Measurements from ENCODE around the gene KIF2A.

DNA sequence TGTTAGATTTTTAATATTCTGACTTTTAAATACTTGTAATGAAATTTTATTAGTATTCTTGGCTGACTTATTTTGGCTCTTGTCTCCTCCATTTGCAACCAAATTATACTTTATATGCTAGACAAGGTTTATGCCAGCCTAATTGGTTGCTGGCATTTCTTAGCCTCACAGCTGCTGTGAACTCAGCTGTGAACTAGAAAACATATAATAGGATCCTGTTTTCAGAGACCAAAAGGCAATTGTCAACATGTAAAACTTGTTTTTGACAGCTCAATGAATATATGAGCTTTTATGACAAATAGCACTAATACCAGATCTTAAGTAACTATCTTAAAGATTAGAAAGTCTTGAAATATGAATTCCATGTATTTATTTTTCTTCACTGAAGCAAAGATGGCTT, 25.9 kb downstream of the KIF2A start:
- no peak for TF ChIP-seq POLR2A (IDR thresholded peaks at IDR 0.05; ENCODE audit: extremely low read depth, insufficient read length)
- TF ChIP-seq, protein P1, sequence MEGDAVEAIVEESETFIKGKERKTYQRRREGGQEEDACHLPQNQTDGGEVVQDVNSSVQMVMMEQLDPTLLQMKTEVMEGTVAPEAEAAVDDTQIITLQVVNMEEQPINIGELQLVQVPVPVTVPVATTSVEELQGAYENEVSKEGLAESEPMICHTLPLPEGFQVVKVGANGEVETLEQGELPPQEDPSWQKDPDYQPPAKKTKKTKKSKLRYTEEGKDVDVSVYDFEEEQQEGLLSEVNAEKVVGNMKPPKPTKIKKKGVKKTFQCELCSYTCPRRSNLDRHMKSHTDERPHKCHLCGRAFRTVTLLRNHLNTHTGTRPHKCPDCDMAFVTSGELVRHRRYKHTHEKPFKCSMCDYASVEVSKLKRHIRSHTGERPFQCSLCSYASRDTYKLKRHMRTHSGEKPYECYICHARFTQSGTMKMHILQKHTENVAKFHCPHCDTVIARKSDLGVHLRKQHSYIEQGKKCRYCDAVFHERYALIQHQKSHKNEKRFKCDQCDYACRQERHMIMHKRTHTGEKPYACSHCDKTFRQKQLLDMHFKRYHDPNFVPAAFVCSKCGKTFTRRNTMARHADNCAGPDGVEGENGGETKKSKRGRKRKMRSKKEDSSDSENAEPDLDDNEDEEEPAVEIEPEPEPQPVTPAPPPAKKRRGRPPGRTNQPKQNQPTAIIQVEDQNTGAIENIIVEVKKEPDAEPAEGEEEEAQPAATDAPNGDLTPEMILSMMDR (IDR thresholded peaks at IDR 0.05; ENCODE audit: low read depth, low read length), result no peak
- TF ChIP-seq, protein P2, sequence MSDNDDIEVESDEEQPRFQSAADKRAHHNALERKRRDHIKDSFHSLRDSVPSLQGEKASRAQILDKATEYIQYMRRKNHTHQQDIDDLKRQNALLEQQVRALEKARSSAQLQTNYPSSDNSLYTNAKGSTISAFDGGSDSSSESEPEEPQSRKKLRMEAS (IDR thresholded peaks at IDR 0.05; ENCODE audit: low read depth, low read length), result no peak
